RPMI7951 (cell line): ENCODE measurements around the gene PSMB9. TPM values are rescaled to one million over a fixed set of nuclear protein-coding genes. Genes with fewer than 3 reads are reported as not detected.
"Not testable (repeated sequence)": the region's sequence is repeated elsewhere in the genome, so short reads cannot be mapped to it uniquely, and the experiment has no call there.

ENCODE experiments used
- DNase-seq: peaks from one replicate; pipeline ENCODE4 v3.0.0-alpha.2; 2012; ENCODE audit warnings: low read depth
- total RNA-seq: library from RNA; depleted of rRNA; stranded (reverse); fragments of >200 nt; shearing (Covaris generic); gene quantifications from 2 replicates; pipeline ENCODE4 v1.2.3, GENCODE V29; 2014; rRNA removed

The PSMB9 gene
- 174 and 201 TPM in 2 replicates for total RNA-seq

DNA sequence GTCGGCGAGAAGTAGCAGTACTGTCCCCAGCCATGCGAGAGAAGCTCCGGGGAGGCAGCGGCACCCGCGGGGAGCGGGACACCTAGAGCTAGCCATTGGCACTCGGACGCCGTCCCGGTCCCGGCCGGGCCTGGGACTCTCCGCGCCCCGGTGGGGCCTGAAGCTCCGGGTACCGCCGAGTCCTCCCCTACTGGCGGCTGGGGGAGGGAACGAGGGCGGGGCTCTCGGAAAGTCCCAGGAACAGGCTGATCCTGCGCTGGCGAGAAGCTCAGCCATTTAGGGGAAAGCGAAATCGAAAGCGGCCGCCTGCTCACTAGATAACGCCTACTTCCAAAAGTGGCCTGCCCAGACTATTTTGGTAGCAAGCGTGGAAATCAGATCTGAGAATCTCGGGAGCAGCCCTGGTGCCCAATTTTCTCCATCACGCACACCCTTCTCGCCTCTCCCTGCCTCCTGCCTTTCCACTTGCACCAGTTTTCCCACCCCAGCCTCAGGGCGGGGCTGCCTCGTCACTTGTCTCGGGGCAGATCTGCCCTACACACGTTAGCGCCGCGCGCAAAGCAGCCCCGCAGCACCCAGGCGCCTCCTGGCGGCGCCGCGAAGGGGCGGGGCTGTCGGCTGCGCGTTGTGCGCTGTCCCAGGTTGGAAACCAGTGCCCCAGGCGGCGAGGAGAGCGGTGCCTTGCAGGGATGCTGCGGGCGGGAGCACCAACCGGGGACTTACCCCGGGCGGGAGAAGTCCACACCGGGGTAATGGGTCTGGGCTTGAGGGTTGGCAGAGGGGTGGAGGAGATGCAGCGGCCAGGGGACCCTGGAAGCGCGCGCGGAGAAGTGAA is at the start of gene PSMB9, which contains the start of gene TAP1:
Gene PSMB9, plus strand, starts transcription at position 652 of the 835 bp plus-strand sequence. Its CDS starts 38 bp downstream, at position 690.
Gene TAP1, minus strand, starts transcription at position 164 of the 835 bp plus-strand sequence. Its CDS starts 68 bp downstream, at position 96.
- DNase-seq, result peak; percentile 94

DNA sequence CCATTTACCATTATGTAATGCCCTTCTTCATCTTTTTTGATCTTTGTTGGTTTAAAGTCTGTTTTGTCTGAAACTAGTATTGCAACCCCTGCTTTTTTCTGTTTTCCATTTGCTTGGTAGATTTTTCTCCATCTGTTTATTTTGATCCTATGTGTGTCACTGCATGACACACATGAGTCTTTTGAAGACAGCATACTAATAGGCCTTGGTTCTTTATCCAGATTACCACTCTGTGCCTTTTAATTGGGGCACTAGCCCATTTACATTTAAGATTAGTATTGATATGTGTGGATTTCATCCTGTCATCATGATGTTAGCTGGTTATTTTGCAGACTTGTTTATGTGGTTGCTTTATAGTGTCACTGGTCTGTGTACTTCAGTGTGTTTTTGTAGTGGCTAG is 48.6 kb upstream of the PSMB9 start:
- not testable (repeated sequence) for DNase-seq

DNA sequence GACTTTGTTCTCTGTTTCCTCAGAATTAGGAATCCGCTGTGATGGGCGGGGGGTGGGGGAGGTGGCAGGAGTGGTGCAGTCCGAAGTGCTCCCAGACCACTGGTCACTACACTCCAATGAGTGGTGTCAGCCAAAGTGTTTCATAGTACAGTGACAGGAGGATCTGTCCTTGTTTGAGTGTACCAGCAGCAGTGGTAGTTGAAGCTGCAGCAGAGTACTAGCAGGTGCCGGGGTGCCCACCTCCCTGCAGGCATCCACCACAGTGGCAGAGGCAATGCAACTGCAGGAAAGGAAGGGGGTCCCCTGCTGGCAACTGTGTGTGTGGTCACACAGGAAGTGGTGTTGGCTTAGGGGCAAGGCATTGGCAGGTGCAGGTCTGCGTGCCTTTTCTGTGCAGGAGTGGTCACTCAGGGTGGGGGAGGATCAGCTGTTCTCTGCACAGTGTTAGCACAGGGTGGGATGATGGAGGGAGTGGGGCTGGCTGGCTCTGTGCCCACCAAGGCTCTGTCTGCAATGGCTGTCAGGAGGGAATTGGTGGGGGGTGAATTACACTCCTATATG is 46.9 kb upstream of the PSMB9 start:
- no peak for DNase-seq

DNA sequence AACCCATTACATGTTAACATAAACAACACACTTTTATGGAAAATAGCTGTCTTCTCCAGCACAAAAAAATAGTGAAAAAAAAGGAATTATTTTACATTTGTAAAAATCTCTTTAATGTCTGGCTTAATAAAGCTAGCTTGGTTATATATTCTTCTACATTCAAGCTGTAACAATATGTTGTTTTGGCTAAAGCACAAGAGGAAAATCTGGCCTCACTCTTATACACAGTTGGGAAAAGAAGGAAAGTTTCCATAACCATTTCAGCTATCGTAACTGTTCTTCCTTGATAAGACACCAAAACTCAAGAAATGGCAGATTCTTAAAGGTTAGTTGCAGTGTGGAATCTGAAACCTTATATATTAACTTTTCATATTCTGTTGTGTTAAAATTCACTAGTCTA is 44.8 kb upstream of the PSMB9 start:
- DNase-seq, result no peak

DNA sequence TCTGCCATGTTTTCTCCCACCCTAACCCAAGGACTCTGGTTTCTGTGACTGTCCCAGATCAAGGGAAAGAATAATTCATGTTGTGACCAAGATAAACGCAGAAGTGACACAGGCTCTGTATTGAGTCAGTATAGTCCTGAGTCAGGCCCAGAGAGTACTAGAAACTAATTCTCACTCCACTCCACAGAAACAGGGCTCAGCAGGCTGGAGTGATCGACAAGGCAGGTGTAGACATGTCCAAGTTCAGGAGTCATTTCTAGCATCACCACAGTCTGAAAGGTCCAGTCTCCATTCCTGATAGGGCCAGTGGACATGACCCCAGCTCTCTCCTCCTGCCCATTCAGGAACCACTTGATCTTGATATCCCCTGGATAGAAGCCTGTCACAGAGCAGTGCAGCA is 39.8 kb upstream of the PSMB9 start:
- no peak for DNase-seq

DNA sequence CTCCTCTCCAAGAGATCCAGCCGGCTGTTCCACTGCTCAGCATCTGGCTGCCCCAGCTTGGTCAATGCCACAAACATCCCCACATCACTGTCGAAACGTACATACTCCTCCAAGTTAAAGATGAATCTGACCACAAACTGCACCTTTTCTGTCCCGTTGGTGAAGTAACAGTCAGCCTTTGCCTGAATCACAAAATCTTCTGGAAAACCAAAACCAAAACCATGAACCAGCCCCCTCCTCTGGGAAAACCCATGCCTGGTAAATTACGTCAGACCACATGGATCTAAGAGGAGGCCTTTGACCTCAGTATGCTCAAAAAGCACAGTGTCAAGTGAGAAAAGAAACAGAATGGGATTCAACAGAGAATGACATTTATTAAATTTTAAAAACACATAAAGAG is 38.9 kb upstream of the PSMB9 start:
- DNase-seq, result peak; percentile 61

DNA sequence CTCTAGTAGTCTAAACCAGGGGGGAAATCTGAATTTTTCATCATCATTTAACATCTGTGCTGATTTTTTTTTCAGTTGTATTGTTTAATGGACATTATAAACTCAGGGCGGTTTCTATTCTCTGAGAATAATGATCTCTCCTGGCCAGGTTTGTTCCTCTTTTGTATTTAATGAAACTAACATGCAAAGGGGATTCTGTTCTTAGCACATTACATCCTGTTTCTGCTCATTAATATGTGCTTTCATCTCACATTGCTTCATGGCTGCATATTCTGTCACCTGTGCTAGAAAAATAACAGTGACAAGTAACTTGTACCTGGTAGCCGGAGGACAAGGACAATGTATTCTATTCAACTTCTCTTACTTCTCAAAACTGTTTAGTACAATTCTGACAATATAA is 38.0 kb upstream of the PSMB9 start:
- no peak for DNase-seq

DNA sequence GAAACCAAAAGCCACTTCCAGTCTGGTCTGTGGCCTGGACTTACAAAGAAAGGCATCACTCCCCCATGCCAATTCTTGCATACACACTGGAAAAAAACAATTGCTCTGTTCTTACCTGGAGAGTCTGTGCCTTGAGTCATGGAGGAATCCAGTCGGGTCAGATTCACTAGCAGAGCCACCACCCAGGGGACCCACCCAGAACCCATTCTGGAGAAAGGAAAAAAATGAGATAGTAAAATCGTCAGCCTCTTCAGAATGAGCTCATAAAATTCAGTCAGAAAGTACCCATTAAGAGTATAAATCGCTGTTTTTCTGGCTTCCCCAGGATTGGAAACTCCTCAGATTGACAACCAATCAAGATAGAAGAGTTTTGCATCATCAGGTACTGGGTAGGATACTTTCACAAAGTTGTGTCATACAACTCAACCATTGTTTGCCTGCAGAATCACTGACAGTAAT is 37.2 kb upstream of the PSMB9 start, which contains the start of gene HLA-DOB:
Gene HLA-DOB, minus strand, starts transcription at position 257 of the 459 bp plus-strand sequence. Its CDS starts 51 bp downstream, at position 206.
- DNase-seq, result peak; percentile 40

DNA sequence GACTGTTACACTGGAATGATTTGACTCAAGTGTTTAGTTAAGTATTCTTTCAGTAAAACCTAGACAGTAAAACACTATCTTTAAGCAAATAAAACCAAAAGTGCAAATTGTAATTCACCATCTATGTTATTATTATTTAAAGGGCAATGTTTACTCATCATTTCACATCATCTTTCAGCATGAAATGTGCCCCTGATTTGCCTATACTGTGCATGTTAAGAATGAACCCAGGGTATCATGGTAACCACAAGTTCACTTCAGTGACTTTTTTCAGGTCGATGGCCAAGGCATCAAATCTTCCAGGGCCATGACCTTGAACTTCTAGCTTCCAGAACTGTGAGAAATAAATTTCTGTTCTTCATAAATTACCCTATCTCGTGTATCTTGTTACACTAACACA is 35.1 kb upstream of the PSMB9 start:
- DNase-seq, result no peak

DNA sequence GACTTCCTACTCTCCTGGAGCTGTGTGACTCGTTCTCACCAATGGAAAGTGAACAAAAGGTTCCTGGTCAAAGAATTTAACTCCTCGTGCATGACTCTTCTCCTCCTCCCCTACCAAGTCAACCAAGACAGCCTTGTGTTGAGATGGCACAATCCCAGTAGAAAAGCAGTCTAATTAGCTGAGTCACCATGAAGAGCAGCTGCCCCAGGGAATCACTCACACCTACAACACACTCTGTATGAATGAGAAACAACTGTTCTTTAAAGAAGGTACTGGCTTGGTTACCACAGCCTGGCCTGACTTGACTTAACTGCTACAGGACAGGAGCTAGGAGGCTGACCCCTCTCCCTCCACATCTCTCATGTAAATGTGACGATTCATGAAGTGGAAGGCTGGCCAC is 34.3 kb upstream of the PSMB9 start:
- DNase-seq, result peak; percentile 92

DNA sequence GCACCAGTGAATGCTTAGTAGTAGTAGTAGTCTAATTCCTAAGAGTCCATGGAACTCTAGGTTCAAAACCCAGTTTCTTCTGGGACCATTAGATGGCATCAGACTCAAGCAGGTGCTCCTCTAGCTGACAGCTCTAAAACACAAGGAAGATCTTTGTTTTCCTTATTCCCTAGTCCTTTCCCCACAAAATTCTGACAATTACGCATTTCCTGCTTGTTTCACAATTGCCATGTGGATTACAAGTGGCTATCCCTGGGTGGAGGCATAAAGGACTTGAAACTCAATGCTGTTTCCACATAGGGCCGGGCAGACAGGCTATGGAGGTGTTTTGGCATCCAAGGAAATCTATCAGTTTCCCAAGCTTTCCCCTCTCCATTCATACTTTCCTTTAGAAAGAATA is 28.0 kb upstream of the PSMB9 start:
- peak; percentile 64 for DNase-seq

DNA sequence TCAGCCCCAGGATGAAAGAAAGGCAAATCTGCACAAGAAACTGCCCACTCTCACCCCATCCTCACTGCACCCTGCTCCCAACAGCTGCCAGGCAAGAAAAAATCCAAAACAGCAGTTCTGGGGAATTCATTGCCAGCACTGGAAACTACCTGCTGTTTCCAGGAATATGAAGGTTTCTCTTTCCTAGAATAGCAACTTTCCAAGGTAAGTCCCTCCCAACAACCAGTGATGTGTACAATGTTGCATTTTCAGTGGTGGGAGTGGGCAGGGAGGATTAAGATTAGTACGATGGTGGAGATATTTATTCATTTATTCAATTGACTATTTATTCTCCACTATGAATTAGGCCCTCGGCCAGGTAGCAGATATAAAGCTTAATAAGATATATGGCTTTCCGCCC is 27.0 kb upstream of the PSMB9 start:
- DNase-seq, result no peak

DNA sequence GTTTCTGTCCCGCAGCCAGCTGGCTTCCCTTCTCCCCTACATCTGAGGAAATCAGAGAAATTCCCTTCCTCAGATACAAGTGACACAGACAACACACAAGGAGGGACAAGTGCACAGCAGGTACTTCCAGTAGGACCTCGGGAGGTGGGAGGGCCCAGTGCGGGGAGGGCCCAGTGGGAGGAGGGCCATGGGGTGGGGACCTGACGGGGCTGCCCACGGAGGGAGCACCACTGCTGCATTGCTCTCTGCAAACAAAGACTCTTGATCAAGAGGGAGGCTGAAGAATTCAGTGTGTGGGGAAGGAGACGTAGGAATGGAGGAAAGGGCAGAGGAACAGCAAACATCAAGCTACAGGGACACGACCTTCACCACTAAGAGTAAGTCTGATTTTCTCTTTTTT is 24.5 kb upstream of the PSMB9 start:
- DNase-seq, result no peak

DNA sequence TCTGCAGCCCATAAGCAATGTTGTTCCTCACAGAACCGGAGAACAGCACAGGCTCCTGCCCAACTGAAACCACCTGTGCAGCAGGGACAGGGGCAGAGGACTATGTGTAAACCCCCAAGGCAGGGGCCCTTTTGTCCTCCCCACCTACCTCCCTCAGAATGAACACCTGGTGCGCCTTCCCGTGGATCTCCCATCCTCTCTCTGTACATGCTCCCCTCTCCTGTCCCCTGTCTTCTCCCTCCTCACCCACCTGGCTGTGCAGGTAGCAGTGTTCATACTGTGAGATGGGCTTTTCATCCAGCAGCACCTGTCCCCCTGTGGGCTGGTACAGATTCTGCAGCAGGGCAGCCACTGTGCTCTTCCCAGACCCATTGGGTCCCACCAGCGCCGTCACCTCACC is 24.0 kb upstream of the PSMB9 start:
- no peak for DNase-seq

DNA sequence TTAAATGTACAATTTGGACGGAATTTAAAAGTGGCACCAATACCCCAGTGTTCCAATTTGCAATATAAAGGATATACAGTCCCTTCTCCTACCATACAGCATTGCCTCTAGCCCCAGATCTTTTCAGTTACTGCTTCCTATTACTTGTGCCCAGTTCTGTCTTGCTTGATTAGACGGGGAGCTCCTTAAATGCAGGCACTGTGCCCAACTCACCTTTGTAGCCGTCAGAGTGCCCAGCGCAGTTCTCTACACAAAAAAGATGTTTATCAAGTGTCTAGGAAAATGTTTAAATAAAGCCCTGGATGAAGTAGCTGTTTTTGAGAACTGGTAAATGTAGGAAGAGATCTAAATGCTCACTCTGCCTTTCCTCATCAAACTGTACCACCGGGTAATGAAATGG is 23.1 kb upstream of the PSMB9 start:
- no peak for DNase-seq

DNA sequence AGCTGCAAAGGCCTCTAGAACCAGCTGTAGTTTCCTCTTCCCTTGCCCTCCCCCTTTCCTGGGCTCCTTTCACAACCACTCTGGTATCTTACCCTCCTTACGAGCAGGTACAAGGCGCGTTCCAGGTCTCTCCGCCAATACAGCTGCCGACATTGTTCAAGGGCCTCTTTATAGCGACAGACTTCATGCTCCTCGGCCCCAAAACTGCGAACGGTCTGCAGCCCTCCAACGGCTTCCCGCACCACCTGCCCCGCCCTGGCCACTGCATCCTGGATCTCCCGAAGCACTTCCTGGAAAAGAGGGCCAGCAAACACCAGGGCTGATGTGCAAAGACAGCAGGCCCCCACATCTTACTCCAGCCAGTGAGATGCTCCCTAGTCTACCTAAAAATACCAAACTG is 21.5 kb upstream of the PSMB9 start:
- no peak for DNase-seq

DNA sequence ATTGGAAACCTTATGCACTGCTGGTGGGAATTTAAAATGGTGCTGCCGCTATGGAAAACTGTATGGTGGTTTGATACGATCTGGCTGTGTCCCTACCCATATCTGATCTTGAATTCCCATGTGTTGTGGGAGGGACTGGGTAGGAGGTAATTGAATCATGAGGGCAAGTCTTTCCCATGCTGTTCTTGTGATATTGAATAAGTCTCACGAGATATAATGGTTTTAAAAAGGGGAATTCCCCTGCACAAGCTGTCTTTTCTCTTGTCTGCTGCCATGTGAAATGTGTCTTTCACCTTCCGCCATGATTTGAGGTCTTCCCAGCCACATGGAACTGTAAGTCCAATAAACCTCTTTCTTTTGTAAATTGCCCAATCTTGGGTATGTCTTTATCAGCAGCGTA is 20.3 kb upstream of the PSMB9 start:
- DNase-seq, result no peak

DNA sequence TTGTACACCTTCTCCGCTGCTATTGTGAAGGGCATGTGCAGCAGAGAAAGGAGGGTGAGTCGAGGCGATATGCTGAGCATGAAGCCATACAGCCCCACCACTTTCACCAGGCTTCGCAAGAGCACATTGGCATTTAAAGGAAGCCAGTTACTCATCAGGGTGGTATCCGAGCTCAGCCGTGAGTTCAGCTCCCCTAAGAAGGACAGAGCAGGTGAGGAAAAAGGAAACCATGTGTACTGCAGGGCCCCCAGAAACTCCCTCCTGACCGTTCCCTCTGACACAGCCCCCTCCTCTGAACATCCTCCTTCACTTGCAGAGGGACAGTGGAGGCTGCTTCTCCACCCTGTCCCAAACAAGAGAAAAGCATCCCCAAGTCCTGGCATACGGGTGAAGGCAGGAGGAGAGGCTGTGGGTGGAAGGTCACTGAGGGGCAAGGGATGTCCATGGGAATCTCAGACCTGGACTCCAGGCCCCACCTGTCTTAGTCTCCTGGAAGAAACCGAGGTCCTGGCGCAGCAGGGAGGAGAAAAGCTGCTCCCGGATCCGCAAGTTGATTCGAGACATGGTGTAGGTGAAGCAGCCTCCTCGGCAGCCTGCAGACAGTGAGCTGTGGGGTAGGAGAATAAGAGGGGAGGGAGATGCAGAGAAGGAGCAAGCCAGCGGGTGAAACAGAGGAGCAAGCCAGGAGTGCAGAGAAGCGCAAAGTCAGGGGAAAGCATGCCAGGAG is 18.7 kb upstream of the PSMB9 start:
- DNase-seq, result no peak

DNA sequence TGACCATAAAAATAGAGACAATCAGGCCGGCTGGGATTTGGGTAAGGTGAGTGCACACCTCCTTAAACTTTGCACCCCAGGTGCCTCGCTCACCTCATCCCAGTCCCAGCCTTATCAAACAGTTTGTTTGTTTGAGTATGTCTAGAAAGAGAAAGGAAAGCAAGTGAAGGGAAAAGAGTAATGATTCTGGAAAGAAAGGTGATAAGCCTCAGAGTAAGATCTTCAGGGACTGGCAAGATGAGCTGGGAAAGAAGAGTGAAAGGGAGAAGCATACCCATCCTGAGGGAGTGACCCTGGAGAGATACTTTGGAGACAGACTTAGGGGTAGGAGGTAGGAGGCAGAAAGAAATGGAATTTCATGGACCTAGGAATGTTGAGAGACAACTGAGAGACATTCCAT is 17.1 kb upstream of the PSMB9 start:
- DNase-seq, result no peak

DNA sequence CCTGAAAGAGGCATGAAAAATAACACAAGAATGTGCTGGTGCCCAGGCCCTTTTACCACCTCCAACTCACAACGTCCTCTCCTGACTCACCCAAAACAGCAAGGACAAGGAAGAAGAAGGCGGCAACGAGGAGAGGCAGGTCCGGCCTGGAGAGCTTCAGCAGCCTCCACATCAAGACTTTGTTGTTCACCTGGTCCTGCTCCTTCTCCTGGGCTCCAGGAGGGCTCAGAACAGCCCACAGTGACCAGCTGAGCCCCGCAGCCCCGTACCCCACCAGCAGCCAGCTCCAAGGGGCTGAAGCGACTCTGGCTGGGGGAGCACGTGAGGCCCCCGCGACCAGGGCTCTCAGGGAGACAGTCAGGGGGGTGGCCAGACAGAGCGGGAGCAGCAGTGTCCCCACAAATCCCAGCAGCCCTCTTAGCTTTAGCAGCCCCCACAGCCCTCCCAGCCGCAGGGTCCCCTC is 16.3 kb upstream of the PSMB9 start:
- DNase-seq, result no peak

DNA sequence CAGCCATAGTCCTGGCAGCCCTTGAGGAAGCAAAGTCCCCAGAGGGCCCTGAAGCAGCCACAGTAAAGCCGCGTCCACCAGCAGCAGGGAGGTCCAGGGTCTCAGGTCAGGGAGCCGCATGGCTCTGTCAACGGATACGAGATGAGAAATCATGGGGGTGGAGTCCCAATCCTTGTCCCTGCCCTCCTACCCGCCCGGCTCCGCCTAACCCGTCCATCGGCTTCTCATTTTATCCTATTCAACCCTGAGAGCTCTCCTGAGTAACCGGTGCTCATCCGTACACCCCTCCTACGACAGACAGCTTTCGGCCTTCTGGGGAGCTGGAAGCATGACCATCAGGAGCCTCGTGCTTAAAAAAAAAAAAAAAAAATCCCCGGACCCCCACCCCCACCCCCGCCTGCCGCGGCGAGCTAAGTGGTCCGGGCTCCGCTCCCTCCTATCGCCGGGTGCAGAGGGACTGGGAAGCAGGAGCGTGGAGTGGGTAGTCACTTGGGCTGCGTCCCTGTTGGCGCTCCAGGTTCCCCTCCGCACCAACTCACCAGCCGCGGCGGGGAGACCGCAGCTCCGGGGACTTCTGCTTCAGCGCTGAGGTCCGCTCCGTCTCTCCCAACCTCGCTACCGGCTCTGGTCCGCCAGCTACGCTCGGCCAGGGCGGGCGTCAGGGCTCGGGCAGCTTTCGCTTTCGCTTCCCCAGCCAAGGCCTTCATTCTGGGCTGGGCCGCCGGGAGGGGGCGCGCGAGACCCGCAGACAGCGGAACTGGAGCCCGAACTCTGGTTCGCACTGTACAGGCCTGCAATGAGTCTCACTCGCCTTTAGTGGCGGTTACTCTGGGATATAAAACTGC is 15.7 kb upstream of the PSMB9 start, which contains the start of gene TAP2:
Gene TAP2, minus strand, starts transcription at position 626 of the 845 bp plus-strand sequence. Its CDS starts 506 bp downstream, at position 120.
- DNase-seq, result peak; percentile 89
